GM12874 (cell line): ENCODE data around the gene FSD1L.

Experiments used
- TF ChIP-seq, protein P1 (sequence below): IDR thresholded peaks from 2 replicates; pipeline ENCODE4 v1.5.1; 2011; ENCODE audit warnings: low read depth, mild to moderate bottlenecking, control low read depth, low read length, moderate library complexity; ENCODE audit not compliant: insufficient read depth

FSD1L gene

DNA sequence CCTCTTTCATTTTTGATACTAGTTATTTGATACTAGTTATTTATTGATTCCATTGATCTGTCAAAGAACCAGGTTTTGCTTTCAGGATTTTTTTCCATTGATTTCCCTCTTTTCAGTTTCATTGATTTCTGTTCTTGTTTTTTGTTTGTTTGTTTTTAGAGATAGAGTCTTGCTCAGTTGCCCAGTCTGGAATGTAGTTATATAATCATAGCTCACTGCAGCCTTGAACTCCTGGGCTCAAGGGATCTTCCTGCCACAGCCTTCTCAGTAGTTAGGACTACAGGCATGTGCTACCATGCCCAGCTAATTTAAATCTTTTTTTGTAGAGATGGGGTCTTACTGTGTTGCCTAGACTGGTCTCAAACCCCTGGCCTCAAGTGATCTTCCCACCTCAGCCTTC lies 49.9 kb downstream of the FSD1L start:
- TF ChIP-seq, protein P1, sequence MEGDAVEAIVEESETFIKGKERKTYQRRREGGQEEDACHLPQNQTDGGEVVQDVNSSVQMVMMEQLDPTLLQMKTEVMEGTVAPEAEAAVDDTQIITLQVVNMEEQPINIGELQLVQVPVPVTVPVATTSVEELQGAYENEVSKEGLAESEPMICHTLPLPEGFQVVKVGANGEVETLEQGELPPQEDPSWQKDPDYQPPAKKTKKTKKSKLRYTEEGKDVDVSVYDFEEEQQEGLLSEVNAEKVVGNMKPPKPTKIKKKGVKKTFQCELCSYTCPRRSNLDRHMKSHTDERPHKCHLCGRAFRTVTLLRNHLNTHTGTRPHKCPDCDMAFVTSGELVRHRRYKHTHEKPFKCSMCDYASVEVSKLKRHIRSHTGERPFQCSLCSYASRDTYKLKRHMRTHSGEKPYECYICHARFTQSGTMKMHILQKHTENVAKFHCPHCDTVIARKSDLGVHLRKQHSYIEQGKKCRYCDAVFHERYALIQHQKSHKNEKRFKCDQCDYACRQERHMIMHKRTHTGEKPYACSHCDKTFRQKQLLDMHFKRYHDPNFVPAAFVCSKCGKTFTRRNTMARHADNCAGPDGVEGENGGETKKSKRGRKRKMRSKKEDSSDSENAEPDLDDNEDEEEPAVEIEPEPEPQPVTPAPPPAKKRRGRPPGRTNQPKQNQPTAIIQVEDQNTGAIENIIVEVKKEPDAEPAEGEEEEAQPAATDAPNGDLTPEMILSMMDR: no peak

DNA sequence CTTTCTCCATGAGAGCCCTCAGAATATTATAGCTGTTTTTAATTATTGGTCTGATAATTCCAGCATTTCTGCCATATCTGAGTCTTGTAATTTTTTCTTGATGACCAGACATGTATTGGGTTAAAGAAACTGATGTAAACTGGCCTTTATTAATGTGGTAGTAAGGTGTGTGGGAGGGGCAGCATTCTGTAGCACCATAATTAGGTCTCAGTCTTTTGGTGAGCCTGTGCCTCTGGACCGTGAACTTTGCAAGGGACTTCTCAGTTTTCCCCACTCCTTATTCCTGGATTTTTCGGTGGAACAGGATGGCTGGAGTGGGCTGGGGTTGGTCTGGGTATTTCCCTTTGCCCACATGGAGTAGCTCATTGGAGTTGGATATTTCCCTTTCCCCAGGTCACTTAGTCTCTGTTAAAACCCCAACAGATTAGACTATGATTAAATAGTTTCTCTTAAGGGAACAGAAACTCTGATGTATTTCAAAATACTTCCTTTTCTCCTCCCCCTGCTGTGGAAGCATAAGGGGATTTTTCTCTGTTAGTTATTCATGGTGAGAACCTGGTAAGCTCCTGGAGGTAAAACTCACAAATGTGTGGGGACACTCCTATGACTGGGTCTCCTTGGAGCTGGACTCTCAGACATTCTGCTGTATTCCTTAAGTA lies 52.4 kb downstream of the FSD1L start:
- TF ChIP-seq, protein P1: no peak

DNA sequence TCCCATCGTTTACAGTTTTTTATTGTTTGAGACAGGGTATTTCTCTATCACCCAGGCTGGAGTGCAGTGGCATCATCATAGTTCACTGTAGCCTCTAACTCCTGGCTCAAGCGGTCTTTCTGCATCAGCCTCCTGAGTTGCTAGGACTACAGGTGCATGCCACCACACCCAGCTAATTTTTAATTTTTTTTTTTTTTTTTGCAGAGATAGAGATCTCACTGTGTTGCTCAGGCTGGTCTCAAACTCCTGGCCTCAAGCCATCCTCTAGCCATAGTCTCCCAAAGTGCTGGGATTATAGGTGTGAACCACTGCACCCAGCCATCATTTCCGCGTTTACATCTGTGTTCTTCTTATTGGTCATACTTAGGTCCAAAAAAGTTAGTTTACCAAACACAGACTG lies 53.6 kb downstream of the FSD1L start:
- TF ChIP-seq, protein P1: no peak

DNA sequence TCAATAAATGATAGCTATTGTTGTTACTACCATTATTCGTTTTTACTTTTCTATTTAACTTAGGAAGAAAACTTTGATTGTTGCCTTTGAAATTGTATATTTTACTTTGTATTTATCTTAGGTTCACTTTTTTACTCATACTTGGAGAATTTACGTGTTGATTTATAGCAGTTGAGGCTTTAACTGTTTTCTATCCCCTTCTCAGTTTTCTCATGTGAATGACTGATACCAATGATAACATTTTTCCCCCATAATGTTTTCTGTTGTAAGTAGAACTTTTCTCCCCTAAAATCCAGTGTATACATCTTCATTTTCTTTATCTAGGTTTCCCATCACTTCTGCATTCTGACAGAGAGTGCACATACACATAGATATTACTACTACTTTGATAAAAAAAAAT lies 54.4 kb downstream of the FSD1L start:
- TF ChIP-seq, protein P1: no peak

DNA sequence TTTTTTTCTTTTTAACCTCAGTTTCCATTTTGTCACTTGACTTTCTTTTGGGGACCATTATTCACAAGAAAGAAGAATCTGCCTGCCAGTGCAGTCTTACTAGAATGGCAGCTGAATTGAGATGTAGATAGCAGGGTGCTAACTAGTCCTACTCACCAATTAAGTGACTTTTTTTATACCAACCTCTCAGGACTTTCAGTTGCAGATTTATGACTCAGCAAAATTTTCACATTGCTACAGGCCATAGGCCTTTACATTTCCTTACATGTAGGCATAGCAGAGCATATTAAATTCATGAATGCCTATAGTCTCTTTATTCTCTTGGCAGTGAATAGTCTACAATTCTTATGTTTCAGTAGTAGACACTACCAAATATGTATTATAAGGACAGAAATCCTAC lies 56.0 kb downstream of the FSD1L start:
- TF ChIP-seq, protein P1: no peak

DNA sequence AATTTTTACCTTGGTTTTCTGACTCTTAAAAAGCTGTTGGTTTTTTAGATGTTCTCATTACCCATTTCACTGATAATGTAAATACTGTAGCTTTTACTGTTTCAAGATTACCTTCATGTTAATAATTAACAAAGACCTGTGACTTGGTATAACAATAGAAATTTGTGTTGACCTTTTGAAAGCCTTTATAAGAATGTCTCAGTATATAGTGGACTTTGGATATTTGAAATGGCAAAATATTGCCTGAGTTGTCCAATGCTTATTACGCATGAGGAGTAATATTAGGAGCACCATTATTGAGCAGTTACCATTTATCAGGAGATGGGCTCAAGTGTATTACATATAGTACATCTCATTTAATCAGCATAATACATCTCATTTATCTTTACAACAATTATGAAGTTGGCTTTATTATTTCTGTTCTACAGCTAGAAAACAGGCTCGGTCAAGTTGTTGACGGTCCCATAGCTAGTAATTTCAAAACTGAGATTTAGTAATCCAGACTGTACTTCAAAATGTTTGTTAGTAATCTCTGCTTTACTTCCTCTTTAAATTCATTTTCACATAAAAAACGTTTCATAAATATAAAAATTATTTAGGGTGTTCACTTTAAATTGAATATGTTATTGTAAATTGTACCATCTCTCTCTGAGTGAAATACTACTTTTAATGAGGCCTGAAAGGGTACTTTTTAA lies 59.4 kb downstream of the FSD1L start:
- TF ChIP-seq, protein P1: no peak

DNA sequence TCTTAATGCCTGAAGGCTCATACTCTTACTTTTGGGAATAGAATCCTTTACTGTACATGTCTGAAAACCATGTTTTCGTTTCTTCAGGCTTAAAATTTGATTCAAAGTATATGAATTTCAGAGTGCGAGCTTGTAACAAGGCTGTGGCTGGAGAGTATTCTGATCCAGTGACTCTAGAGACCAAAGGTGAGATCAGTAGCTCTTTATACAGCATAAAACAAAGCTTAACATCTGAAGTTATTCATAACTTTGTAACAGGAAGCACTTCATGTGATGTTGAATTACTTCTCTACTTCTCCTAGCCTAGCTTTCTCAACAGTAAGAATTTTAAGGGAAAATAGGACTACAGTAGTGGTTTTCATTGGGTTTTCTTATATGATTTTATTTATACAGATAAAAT lies 60.7 kb downstream of the FSD1L start:
- TF ChIP-seq, protein P1: no peak
